OCI-LY7 (cell line): Measurements from ENCODE around the gene SCG3. TPM values are rescaled to one million over a fixed set of nuclear protein-coding genes. Genes with fewer than 3 reads are reported as not detected.
A peak's percentile ranks its signal among the peaks of the same experiment; 100 is the strongest.

Experiments used
- BruUV-seq: library from RNA; stranded (reverse); fragments of 400-500 nt; replicated peaks from 2 replicates; lab custom pipeline; 2021; lab: Mats Ljungman, UMichigan
- CTCF ChIA-PET: fragments of 300-600 bp; sonication (Branson Sonifier 250); formaldehyde crosslinking; loops from one replicate; lab custom pipeline; 2022; ENCODE audit warnings: antibody characterized with exemption; ENCODE audit not compliant: unreplicated experiment; lab: Charles Lee
- POLR2A ChIA-PET: fragments of 300-600 bp; sonication (Branson Sonifier 250); formaldehyde crosslinking; loops from one replicate; lab custom pipeline; 2022; ENCODE audit warnings: antibody characterized with exemption; lab: Charles Lee
- DNase-seq: peaks from one replicate; pipeline ENCODE4 v3.0.0-alpha.2; 2015; ENCODE audit warnings: low spot score
- H2AFZ ChIP-seq: fragments of 200-600 bp; sonication (generic), shearing (Covaris generic); 2 replicates; pipeline ENCODE4 v1.6.1; 2014; ENCODE audit warnings: mild to moderate bottlenecking, antibody characterized with exemption, low read length, moderate library complexity
- H3K27ac ChIP-seq: fragments of 200-600 bp; sonication (generic); 2 replicates; pipeline ENCODE4 v1.5.1; 2014; ENCODE audit warnings: mixed run types, low read depth, mild to moderate bottlenecking, moderate library complexity, low read length, inconsistent platforms; ENCODE audit not compliant: poor library complexity, severe bottlenecking
- H3K36me3 ChIP-seq: fragments of 200-600 bp; sonication (generic); 2 replicates; pipeline ENCODE4 v1.6.1; 2014; ENCODE audit warnings: mild to moderate bottlenecking, antibody characterized with exemption, low read length, moderate library complexity, mixed read lengths; ENCODE audit not compliant: insufficient read depth
- H3K4me1 ChIP-seq: fragments of 200-600 bp; sonication (generic); 2 replicates; pipeline ENCODE4 v1.5.1; 2014; ENCODE audit warnings: mild to moderate bottlenecking, low read length; ENCODE audit not compliant: insufficient read depth, poor library complexity, severe bottlenecking
- H3K4me2 ChIP-seq: fragments of 200-600 bp; sonication (generic); 2 replicates; pipeline ENCODE4 v1.6.1; 2014; ENCODE audit warnings: mild to moderate bottlenecking, low read length
- H3K4me3 ChIP-seq: fragments of 200-600 bp; sonication (generic); 2 replicates; pipeline ENCODE4 v1.5.1; 2014; ENCODE audit warnings: mild to moderate bottlenecking, low read depth, low read length; ENCODE audit not compliant: poor library complexity, severe bottlenecking
- H3K79me2 ChIP-seq: fragments of 200-600 bp; sonication (generic); 2 replicates; pipeline ENCODE4 v1.6.1; 2016; ENCODE audit warnings: low read depth, mild to moderate bottlenecking, low read length, moderate library complexity, mixed read lengths; ENCODE audit not compliant: insufficient read depth
- H3K9me2 ChIP-seq: fragments of 200-600 bp; sonication (generic); 2 replicates; pipeline ENCODE4 v1.6.1; 2016; ENCODE audit warnings: mild to moderate bottlenecking, low read length, mixed read lengths; ENCODE audit not compliant: insufficient read depth
- H3K9me3 ChIP-seq: fragments of 200-600 bp; sonication (generic); 2 replicates; pipeline ENCODE4 v1.6.1; 2014; ENCODE audit warnings: mild to moderate bottlenecking, mixed run types, low read length, mixed read lengths
- H4K20me1 ChIP-seq: fragments of 200-600 bp; sonication (generic); 2 replicates; pipeline ENCODE4 v1.6.1; 2014; ENCODE audit warnings: mild to moderate bottlenecking, antibody characterized with exemption, low read length, moderate library complexity, mixed read lengths; ENCODE audit not compliant: insufficient read depth
- CTCF ChIP-seq: fragments of 200-600 bp; sonication (generic); conservative IDR thresholded peaks from 2 replicates; pipeline ENCODE4 v1.5.1; 2014; ENCODE audit warnings: mild to moderate bottlenecking, antibody characterized with exemption, low read length, moderate library complexity, mixed read lengths
- EZH2phosphoT487 ChIP-seq: fragments of 200-600 bp; sonication (generic); IDR thresholded peaks from 2 replicates; pipeline ENCODE4 v1.6.1; 2018; ENCODE audit warnings: low read depth, borderline replicate concordance, mild to moderate bottlenecking, mixed run types, antibody characterized with exemption, low read length, moderate library complexity, mixed read lengths
- intact Hi-C: fragments of 100-400 bp; cut with micrococcal nuclease; formaldehyde crosslinking; loops from one replicate; pipeline ENCODE4 v1.10.0; 2022; ENCODE audit not compliant: unreplicated experiment
- total RNA-seq, 2 experiments: library from RNA; depleted of rRNA in 1 of 2; stranded (reverse); fragments of >200 nt in 1 of 2; shearing (Covaris generic) in 1 of 2; gene quantifications; 2 replicates each; pipeline ENCODE4 v1.2.3, GENCODE V29; 2014 to 2022

SCG3 gene
- total RNA-seq, 2 experiments from 2014 or later: not detected

- no peak overlapping the region for H3K4me3 ChIP-seq
- no peaks in the 10 kb centered on the region for H4K20me1 ChIP-seq
- TF ChIP-seq CTCF (no peak), EZH2phosphoT487 (no peak)
- no peaks in the 10 kb centered on the region for H3K36me3 ChIP-seq
- ChIA-PET POLR2A (no interaction called here), CTCF (no interaction called here)
- no peaks in the 10 kb centered on the region for H3K9me3 ChIP-seq
- H3K27ac ChIP-seq: no peak overlapping the region
- no peak overlapping the region for H3K4me2 ChIP-seq
- no peak overlapping the region for H2AFZ ChIP-seq
- H3K4me1 ChIP-seq: no peaks in the 10 kb centered on the region
- H3K79me2 ChIP-seq: no peaks in the 10 kb centered on the region
- no TSS peak for BruUV-seq
- no peaks in the 10 kb centered on the region for H3K9me2 ChIP-seq
- no peak for DNase-seq
- intact Hi-C loops: no loop called here
Observed at GRCh38 chr15:51758645-51759044, 77.3 kb downstream of the SCG3 start.

GRCh38 chr15:51759557-51760070 is 78.3 kb downstream of the SCG3 start:
- POLR2A ChIA-PET: no interaction called here
- CTCF ChIA-PET: no interaction called here
- Histone ChIP-seq H3K4me2 (no peak overlapping the region), H3K27ac (no peak overlapping the region), H3K79me2 (no peaks in the 10 kb centered on the region), H3K36me3 (no peaks in the 10 kb centered on the region), H3K4me3 (no peak overlapping the region), H4K20me1 (no peaks in the 10 kb centered on the region), H3K9me2 (no peaks in the 10 kb centered on the region), H3K4me1 (no peaks in the 10 kb centered on the region), H2AFZ (no peak overlapping the region), H3K9me3 (no peaks in the 10 kb centered on the region)
- TF ChIP-seq EZH2phosphoT487 (no peak), CTCF (peak; percentile 67)
- DNase-seq: no peak
- no TSS peak for BruUV-seq
- intact Hi-C loops: no loop called here

GRCh38 chr15:51760805-51761204 is 79.5 kb downstream of the SCG3 start:
- no peaks in the 10 kb centered on the region for H3K9me2 ChIP-seq
- no peaks in the 10 kb centered on the region for H3K36me3 ChIP-seq
- no peak for DNase-seq
- no peak overlapping the region for H3K27ac ChIP-seq
- H3K4me1 ChIP-seq: no peaks in the 10 kb centered on the region
- H2AFZ ChIP-seq: no peak overlapping the region
- no peaks in the 10 kb centered on the region for H4K20me1 ChIP-seq
- TF ChIP-seq EZH2phosphoT487: no peak
- TF ChIP-seq CTCF: no peak
- intact Hi-C loops: no loop called here
- no peak overlapping the region for H3K4me3 ChIP-seq
- H3K9me3 ChIP-seq: no peaks in the 10 kb centered on the region
- ChIA-PET CTCF (no interaction called here), POLR2A (interaction anchor here (0.5 kb wide), 1 partner anchor 92 kb away, joined by 3 read pairs; no protein-coding TSS in a partner anchor)
- no peak overlapping the region for H3K4me2 ChIP-seq
- no TSS peak for BruUV-seq
- no peaks in the 10 kb centered on the region for H3K79me2 ChIP-seq
